LNCAP (cell line): Measurements from ENCODE around the gene ZNF765.

Source experiments
- TF ChIP-seq, protein P1 (sequence below): fragments of 450-650 bp; IDR thresholded peaks from 2 replicates; pipeline ENCODE4 v1.5.1; 2017; ENCODE audit warnings: mild to moderate bottlenecking

The ZNF765 gene

DNA sequence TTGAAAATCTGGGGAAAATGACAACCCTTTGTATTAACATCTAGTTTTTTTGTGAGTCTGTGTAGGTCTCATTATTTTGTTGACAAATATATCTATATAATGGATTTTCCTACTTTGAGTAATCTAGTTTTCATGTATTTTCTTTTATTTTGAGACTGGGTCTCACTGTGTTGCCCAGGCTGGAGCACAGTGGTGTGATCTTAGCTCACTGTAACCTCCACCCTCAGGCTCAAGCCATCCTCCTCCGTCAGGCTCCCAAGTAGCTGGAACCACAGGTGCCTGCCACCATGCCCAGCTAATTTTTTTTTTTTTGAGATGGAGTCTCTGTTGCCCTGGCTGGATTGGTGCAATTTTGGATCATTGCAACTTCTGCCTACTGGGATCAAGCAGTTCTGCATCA lies 20.2 kb upstream of the ZNF765 start:
- TF ChIP-seq, protein P1, sequence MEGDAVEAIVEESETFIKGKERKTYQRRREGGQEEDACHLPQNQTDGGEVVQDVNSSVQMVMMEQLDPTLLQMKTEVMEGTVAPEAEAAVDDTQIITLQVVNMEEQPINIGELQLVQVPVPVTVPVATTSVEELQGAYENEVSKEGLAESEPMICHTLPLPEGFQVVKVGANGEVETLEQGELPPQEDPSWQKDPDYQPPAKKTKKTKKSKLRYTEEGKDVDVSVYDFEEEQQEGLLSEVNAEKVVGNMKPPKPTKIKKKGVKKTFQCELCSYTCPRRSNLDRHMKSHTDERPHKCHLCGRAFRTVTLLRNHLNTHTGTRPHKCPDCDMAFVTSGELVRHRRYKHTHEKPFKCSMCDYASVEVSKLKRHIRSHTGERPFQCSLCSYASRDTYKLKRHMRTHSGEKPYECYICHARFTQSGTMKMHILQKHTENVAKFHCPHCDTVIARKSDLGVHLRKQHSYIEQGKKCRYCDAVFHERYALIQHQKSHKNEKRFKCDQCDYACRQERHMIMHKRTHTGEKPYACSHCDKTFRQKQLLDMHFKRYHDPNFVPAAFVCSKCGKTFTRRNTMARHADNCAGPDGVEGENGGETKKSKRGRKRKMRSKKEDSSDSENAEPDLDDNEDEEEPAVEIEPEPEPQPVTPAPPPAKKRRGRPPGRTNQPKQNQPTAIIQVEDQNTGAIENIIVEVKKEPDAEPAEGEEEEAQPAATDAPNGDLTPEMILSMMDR: no peak

GRCh38 chr19:53381376-53381775 lies 13.6 kb upstream of the ZNF765 start:
- TF ChIP-seq, protein P1: no peak

DNA sequence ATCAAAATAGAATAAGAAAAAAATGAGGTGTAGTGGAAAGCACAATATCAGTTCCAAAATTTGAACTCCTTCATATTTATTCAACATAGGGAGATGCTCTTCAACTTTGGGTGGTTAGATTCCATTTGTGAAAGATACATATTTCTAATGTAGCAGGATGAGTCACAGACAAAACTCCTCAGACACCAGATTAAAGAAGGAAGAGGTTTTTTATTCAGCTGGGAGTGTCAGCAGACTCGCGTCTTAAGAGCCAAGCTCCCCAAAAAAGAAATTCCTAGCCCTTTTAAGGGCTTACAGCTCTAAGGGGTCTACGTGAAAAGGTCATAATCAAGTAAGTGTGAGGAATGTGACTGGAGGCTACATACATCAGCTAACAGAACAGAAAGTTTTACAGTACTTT lies 6.8 kb upstream of the ZNF765 start:
- TF ChIP-seq, protein P1: no peak

DNA sequence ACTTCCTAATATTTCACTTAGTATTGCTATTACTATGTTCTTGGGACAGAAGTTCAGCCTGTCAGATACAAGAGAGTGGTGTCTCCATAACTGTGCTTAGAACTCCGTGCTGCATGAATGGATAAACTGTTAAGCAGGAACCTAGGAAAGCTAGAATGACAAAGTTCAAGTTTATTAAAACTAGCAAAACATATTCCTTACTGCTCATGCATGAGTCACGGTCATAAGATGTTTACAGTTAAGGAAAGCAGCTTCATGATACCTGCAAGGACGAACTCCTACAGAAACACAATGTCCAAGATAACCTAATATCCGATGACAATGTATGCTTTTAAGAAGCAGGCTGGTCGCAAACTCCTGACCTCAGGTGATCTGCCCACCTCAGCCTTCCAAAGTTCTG lies 6.0 kb upstream of the ZNF765 start:
- TF ChIP-seq, protein P1: no peak

DNA sequence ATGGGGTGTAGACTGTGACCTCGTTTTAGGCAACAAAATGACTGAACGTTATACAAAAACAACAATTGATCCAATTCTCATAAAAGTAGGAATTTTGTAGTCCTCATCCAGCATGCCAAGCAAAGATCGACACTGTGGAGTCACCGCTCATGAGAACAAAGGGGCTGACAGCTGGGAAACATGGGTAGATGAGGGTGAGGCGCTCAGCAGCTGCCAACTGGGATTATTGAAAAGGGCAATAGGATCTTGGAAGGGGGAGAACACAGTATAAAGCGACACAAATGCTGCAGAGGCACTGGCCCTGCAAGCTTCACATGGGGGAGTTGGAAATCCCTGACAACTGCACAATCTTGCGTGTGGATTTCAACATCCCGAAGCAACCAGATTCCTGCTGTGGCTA lies 5.4 kb upstream of the ZNF765 start:
- TF ChIP-seq, protein P1: no peak

DNA sequence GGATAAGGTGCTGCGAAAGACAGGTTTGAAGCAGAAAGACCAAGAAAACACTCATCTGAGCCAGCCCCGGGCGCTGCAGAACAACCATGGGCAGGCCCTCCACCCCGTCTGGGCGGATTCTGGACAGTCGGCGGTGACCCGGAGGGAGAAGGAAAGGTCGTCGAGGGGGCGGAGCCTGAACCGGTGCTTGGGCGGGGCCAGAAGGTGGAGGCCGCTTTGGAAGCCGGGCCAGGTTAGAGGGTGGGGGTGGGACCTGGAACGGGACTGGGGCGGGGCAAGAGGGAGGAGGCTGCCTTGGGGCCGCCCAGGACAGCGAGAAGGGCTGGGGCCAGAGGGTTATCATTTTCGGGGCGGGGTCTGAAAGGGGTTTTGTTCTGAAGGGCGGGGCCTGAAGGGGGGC lies 5.0 kb upstream of the ZNF765 start:
- TF ChIP-seq, protein P1: no peak

DNA sequence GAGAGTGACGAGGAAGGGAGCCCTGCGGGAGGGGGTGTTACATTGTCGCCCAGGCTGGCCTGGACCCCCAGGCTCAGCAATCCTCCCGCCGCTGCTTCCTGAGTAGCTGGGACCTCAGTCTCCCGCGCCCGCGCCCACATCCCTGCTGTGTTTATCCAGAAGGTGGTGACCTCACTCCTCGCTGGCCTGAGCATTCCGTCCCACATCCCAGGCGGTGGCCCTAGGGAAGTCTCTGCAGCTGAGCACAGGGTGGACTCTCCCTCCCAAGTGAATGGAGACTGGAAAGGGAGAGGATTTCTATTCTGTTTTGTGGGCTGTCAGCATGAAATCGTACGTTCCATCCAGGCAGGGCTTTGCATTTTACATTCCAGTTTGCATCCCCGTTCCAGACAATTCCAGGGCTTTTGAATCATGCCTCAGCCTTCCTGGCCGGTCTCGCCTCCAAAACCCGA lies 401 bp upstream of the ZNF765 start:
- TF ChIP-seq, protein P1: no peak

GRCh38 chr19:53396525-53396868 lies 1.5 kb downstream of the ZNF765 start:
- TF ChIP-seq, protein P1: no peak
